22Rv1 (cell line): ENCODE measurements around the gene RRAS2.
A peak's percentile ranks its signal among the peaks of the same experiment; 100 is the strongest.

ENCODE experiments used
- H3K27ac ChIP-seq: fragments of 450-650 bp; 2 replicates; pipeline ENCODE4 v1.5.1; 2017
- ZFX ChIP-seq: fragments of 450-650 bp; IDR thresholded peaks from 2 replicates; pipeline ENCODE4 v1.6.1; 2017; ENCODE audit warnings: antibody characterized with exemption, borderline replicate concordance
- TF ChIP-seq, protein P1 (sequence below): fragments of 450-650 bp; IDR thresholded peaks from 2 replicates; pipeline ENCODE4 v1.5.1; 2017; ENCODE audit warnings: mild to moderate bottlenecking

Gene RRAS2

DNA sequence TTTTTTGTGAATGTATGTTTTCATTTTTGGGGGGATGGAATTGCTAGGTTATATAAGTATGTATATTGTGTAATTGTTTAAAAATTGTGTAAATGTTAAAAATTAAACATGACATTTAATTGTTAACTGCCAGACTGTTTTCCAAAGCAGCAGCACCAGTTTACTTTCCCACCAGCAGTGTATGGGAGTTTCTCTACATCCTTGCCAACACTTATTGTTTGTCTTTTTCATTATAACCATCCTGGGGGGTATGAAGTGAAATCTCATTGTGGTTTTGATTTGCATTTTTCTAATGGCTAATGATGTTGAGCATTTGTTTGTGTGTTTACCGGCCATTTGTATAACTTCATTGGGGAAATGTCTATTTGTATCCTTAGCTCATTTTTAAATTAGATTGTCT, 31.7 kb upstream of the RRAS2 start:
- TF ChIP-seq ZFX = no peak
- TF ChIP-seq, protein P1, sequence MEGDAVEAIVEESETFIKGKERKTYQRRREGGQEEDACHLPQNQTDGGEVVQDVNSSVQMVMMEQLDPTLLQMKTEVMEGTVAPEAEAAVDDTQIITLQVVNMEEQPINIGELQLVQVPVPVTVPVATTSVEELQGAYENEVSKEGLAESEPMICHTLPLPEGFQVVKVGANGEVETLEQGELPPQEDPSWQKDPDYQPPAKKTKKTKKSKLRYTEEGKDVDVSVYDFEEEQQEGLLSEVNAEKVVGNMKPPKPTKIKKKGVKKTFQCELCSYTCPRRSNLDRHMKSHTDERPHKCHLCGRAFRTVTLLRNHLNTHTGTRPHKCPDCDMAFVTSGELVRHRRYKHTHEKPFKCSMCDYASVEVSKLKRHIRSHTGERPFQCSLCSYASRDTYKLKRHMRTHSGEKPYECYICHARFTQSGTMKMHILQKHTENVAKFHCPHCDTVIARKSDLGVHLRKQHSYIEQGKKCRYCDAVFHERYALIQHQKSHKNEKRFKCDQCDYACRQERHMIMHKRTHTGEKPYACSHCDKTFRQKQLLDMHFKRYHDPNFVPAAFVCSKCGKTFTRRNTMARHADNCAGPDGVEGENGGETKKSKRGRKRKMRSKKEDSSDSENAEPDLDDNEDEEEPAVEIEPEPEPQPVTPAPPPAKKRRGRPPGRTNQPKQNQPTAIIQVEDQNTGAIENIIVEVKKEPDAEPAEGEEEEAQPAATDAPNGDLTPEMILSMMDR = no peak
- no peak overlapping the region for H3K27ac ChIP-seq

DNA sequence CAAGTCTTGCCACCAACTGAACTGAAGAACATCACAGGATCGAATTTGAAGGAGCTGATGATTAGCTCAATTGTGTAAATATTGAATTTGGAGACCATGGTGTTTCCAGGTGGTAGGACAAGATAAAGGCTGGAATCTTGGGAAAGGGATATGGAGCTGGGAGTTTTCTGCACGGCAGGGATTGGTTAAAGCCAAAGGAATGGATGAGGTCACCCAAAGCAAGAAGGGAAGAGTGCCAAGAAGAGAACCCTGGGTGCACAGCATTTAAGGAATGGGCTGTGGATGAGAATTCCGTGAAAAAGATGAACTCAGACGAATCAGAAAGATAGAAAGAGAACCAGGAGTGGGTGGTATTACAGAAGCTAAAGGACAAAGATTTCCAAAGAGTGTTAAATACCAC, 29.4 kb upstream of the RRAS2 start:
- H3K27ac ChIP-seq = no peak overlapping the region

DNA sequence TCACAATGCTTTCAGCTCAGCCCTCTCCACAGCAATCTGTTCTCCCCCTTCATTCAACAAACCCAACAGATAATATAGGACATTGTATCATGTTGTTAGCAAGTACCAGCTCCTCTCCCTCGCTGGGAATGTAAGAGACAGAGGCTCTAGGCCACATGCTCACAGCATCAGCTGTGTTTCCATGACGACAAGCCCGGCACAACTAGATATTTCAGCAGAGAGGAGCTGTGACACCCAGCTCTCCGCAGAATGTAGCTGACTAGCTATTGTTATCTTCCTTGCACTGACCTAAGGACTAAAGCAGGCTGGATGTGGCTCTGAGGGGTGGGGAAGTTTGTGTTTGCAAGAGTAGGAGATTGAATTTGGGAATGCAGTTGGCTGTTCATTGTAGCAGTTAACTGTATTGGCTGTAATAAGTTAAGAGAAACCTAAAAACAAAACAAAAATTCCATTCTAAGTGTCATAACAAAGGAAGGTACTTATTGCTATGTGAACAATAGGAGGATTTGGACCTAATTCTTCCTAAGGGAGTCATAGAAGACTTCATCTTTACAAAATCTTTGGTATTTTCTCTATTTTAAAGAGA, 28.0 kb upstream of the RRAS2 start:
- TF ChIP-seq ZFX = no peak
- TF ChIP-seq, protein P1 = no peak
- no peak overlapping the region for H3K27ac ChIP-seq

More for the DNA sequence above, 29.4 kb upstream of the RRAS2 start:
- no peak for TF ChIP-seq ZFX
- TF ChIP-seq, protein P1 = no peak

DNA sequence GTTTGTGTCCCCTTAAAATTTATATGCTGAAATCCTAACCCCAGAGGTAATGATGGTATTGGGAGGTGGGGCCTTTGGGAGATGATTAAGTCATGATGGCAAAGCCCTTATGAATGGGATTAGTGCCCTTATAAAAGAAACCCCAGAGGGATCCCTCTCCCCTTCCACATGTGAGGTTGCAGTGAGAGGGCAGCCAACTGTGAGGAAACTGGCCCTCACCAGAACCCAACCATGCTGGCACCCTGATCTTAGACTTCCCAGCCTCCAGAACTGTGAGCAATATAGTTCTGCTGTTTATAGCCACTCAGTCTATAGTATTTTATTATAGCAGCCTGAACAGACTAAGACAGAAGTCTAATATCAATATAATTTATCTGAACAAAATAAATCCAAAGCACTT, 27.1 kb upstream of the RRAS2 start:
- TF ChIP-seq, protein P1 = no peak
- TF ChIP-seq ZFX = no peak
- no peak overlapping the region for H3K27ac ChIP-seq

DNA sequence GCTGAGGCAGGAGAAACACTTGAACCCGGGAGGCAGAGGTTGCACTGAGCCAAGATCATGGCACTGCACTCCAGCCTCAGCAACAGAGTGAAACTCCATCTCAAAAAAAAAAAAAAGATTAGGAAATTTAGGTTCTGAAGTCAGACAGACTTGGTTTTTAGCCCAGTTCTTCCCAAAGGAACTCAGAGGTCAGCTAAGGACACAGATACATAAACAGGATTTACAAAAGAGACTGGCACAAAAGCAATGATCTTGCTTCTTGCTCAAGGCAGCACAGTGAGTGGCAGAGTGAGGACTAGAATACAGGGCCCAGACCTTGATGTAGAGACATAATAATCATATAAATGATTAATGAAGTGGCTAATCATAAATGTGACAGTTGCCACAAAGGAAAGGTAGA, 25.4 kb upstream of the RRAS2 start:
- no peak overlapping the region for H3K27ac ChIP-seq
- TF ChIP-seq, protein P1 = no peak
- no peak for TF ChIP-seq ZFX

DNA sequence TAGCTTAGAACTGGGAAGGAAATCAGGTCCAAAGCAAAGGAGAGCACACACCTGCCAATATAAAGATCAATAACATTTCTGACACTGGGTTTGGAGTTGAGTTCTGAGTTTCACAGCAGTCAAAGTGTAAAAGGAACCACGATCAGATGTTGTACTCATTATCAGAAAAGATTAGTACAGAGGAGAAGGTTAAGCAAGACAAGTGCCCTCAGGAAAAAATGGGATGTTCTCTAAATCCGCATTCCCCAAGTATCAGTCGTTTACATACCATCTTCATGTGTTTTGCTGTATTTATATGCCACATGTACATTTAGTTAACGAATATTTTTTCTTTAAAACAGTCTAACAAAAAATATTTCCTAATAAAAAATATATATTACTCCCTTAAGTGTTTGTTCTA, 23.0 kb upstream of the RRAS2 start:
- TF ChIP-seq, protein P1 = no peak
- TF ChIP-seq ZFX = no peak
- H3K27ac ChIP-seq = no peak overlapping the region

DNA sequence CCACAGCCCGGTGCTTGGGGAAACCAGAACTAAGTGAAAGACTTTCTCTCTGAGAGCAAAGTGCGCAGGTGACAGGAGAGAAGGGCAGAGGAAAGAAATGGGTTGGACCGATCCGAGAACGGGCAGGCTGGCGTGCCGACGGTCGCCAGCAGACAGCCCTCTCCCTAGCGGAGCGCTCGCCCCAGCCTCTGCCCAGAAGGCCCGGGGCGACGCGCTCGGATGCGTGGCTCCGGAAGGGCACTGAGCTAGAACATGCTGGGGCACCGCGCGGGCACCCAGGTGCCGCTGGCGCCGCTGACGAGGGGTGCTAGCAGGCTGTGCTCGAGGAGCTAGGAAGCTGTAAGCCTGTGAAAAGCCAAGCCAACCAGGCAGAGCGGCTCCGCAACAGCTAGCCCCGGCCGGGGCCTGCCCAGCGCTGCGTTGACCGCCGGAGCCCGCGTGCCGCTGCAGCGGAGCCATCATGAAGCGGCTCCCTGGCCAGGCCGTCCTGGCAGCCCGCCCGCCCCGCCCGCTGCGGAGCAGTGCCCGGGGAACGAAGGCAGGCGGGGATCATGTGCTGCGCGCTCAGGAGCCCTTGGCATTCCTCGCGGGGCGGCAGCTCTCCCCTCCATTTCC, 22.1 kb upstream of the RRAS2 start:
- TF ChIP-seq, protein P1 = no peak
- TF ChIP-seq ZFX = no peak
- H3K27ac ChIP-seq = peak overlapping the region; percentile 49
